ENCODE data around the gene ZNF804B.

Gene ZNF804B

DNA sequence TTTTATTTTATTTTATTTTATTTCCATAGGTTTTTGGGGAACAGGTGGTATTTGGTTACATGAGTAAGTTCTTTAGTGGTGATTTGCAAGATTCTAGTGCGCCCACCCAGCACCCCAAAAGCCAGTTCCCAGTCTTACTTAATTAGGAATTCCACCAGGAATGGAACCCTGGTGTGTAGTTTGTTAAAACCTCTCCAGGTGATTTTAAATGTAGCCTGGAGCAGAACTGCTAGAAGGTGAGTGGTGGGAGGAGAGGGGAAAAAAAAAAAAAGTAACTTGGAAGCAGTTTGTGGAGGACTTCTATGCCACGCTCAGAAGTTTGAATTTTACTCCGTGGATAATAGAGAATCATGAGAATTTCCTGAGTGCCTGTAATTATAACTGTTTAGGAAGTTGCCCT lies 41.5 kb downstream of the ZNF804B start:
- TF ChIP-seq, protein P1, sequence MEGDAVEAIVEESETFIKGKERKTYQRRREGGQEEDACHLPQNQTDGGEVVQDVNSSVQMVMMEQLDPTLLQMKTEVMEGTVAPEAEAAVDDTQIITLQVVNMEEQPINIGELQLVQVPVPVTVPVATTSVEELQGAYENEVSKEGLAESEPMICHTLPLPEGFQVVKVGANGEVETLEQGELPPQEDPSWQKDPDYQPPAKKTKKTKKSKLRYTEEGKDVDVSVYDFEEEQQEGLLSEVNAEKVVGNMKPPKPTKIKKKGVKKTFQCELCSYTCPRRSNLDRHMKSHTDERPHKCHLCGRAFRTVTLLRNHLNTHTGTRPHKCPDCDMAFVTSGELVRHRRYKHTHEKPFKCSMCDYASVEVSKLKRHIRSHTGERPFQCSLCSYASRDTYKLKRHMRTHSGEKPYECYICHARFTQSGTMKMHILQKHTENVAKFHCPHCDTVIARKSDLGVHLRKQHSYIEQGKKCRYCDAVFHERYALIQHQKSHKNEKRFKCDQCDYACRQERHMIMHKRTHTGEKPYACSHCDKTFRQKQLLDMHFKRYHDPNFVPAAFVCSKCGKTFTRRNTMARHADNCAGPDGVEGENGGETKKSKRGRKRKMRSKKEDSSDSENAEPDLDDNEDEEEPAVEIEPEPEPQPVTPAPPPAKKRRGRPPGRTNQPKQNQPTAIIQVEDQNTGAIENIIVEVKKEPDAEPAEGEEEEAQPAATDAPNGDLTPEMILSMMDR (IDR thresholded peaks at IDR 0.05; ENCODE audit: low read depth, low read length), result no peak

DNA sequence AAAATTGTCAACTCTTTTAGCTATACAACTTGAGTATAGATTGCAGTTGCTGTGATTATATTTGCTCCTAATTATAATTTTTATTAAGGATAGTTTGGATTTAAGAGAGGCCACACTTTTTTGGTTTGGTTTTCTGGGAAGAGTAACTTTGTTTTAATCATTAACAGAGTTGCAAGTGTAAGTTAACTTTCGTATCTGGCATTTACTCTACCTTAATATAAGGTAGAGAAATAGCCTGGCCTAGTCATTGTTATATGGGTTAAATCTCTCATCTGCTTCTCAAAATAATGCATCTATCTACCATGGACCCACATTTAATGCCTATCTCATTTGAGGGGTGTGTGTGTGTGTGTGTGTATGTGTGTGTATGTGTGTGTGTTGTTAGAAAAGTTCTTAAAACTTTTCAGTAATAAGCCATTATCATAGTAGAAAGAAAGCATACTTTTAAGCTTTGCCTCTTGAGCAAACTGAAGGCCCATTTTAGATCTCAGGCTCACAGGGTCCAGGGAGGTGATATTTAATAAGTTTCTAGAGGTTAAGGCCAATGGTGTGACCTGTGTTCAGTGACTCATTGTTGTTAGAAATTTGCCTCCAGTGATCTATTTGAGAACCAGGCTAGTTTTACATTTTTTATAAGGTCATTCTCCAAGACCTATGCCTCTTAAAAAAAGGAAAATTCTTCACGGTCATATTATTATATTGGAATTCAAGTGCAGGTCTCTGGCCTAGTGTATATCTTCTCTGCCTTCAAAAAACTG lies 47.0 kb downstream of the ZNF804B start:
- no peak overlapping the region for H3K4me3 ChIP-seq (ENCODE audit: low read depth, low read length)
- DNase-seq, result no peak
- TF ChIP-seq, protein P1 (IDR thresholded peaks at IDR 0.05; ENCODE audit: low read depth, low read length), result no peak
- H3K36me3 ChIP-seq, result no peaks in the 10 kb centered on the region
- H3K27ac ChIP-seq, result no peak overlapping the region
- no peaks in the 10 kb centered on the region for H3K9me3 ChIP-seq (ENCODE audit: severe bottlenecking)
- H3K27me3 ChIP-seq (ENCODE audit: insufficient read depth, low read depth, severe bottlenecking), result no peaks in the 10 kb centered on the region

More for the DNA sequence above, 41.5 kb downstream of the ZNF804B start:
- H3K27me3 ChIP-seq (ENCODE audit: insufficient read depth, low read depth, severe bottlenecking), result no peaks in the 10 kb centered on the region
- H3K4me3 ChIP-seq (ENCODE audit: low read depth, low read length), result no peak overlapping the region
- H3K9me3 ChIP-seq (ENCODE audit: severe bottlenecking), result no peaks in the 10 kb centered on the region
- DNase-seq, result no peak
- no peak overlapping the region for H3K27ac ChIP-seq
- H3K36me3 ChIP-seq, result no peaks in the 10 kb centered on the region

DNA sequence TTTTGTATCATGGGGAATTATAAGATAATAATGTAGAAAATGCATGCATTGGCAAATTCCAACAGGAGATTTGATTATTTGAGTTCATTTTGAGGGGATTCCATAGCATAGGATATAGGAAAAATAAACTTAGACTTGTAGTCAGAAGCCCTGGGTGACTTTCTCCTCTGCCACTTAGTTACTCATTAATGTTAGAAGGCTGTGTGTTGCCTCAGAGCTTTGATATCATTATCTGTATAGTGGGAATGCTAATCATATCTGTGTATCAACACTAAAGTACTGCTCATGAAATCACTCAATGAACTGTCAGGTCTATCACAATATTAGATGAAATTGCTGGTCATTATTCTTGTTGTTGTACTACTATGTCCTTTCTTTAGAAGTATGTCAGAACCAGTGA lies 59.1 kb downstream of the ZNF804B start:
- no peaks in the 10 kb centered on the region for H3K9me3 ChIP-seq (ENCODE audit: severe bottlenecking)
- DNase-seq, result no peak
- no peaks in the 10 kb centered on the region for H3K36me3 ChIP-seq
- H3K27me3 ChIP-seq (ENCODE audit: insufficient read depth, low read depth, severe bottlenecking), result no peaks in the 10 kb centered on the region
- TF ChIP-seq, protein P1 (IDR thresholded peaks at IDR 0.05; ENCODE audit: low read depth, low read length), result no peak
- no peak overlapping the region for H3K27ac ChIP-seq
- H3K4me3 ChIP-seq (ENCODE audit: low read depth, low read length), result no peak overlapping the region

DNA sequence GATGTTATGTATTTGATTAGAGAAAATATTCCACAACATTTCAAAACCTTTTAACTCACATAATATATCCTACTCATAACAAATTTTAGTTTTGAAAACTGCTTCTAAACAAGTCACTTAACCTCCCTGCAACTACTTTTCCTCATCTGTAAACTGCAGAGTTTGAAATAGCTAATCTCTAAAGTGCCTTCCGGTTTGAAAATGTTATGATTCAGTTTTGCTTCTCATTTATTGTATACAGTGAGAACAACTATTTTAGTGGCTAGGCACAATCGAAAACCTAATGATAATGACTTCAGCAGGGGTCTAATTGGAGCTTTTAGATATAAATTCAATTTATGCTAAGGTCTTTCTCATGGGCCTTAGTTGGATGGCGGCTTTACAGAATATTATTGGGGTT lies 66.7 kb downstream of the ZNF804B start:
- Histone ChIP-seq H3K27ac (no peak overlapping the region), H3K27me3 (ENCODE audit: insufficient read depth, low read depth, severe bottlenecking) (no peaks in the 10 kb centered on the region), H3K4me3 (ENCODE audit: low read depth, low read length) (no peak overlapping the region), H3K9me3 (ENCODE audit: severe bottlenecking) (no peaks in the 10 kb centered on the region), H3K36me3 (no peaks in the 10 kb centered on the region)
- DNase-seq, result no peak
- TF ChIP-seq, protein P1 (IDR thresholded peaks at IDR 0.05; ENCODE audit: low read depth, low read length), result no peak

DNA sequence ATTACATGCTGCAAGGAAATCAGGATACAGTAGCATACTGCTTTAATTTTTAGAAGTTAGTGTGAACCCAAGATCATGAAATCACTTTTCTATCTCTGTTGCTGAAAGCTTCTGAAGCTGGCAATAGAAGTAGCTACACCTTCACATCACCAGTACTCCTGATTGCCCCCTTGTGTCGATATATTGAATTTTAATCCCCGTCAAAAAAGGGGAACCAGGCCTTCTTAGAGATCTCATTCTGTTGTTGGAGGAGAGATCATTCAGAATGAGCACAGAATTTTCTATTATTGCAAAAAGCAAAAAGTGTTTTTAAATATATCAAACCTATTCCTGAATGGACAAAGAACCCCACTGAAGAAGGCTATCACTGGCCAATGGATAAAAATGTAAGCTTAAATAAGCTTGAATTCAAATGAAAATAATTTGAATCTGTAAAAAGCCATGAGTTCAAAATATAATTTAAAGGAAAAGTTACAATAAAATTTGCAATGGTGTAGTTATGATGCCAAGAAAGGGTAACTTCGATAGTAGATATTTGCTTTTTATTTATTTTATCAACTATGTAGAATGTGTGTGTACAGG lies 75.7 kb downstream of the ZNF804B start:
- peak; percentile 17 for DNase-seq
- TF ChIP-seq, protein P1 (IDR thresholded peaks at IDR 0.05; ENCODE audit: low read depth, low read length), result peak; percentile 37; the same call in 1 of the 2 replicates

More for the DNA sequence above, 75.7 kb downstream of the ZNF804B start:
- H3K27ac ChIP-seq, result no peak overlapping the region
- H3K27me3 ChIP-seq (ENCODE audit: insufficient read depth, low read depth, severe bottlenecking), result no peaks in the 10 kb centered on the region
- no peaks in the 10 kb centered on the region for H3K9me3 ChIP-seq (ENCODE audit: severe bottlenecking)
- H3K4me3 ChIP-seq (ENCODE audit: low read depth, low read length), result no peak overlapping the region
- no peaks in the 10 kb centered on the region for H3K36me3 ChIP-seq
